Activated T-helper 2 cell treated with anti-CD3 and anti-CD28 coated beads, Interferon-gamma antibody, Interleukin-2, Interleukin-4, amounts not matched to agents 10 μg/mL and 5 μg/mL and 100 μg/mL, durations not matched to agents 14 hours and 24 hours and 36 hours (primary cell): ENCODE results near the gene ABCG1. TPM values are rescaled to one million over a fixed set of nuclear protein-coding genes. Genes with fewer than 3 reads are reported as not detected.

Experiments used
- DNase-seq: peaks from one replicate; pipeline ENCODE4 v3.0.0; 2021; ENCODE audit warnings: low spot score
- H3K27ac Mint-ChIP-seq: one replicate; pipeline ENCODE4 v1.8.0; 2021; ENCODE audit warnings: mixed read lengths
- H3K27me3 Mint-ChIP-seq: one replicate; pipeline ENCODE4 v1.8.0; 2021; ENCODE audit warnings: low read depth, mixed read lengths
- H3K36me3 Mint-ChIP-seq: one replicate; pipeline ENCODE4 v1.8.0; 2021; ENCODE audit warnings: low read depth, mixed read lengths
- H3K4me1 Mint-ChIP-seq: one replicate; pipeline ENCODE4 v1.8.0; 2021; ENCODE audit warnings: low read depth, mixed read lengths
- H3K4me3 Mint-ChIP-seq: one replicate; pipeline ENCODE4 v1.8.0; 2021; ENCODE audit warnings: low read depth, mild to moderate bottlenecking, moderate library complexity, mixed read lengths
- H3K9me3 Mint-ChIP-seq: one replicate; pipeline ENCODE4 v1.8.0; 2021; ENCODE audit warnings: mixed read lengths
- intact Hi-C: fragments of 100-400 bp; cut with micrococcal nuclease; formaldehyde crosslinking; loops from one replicate; pipeline ENCODE4 v1.15.1; 2023
- total RNA-seq: library from RNA; stranded (reverse); gene quantifications from 2 replicates; pipeline ENCODE4 v1.2.3, GENCODE V29; 2022

The ABCG1 gene
- total RNA-seq, 1 donor from 2014 or later: 5.7 TPM

- Mint-ChIP-seq H3K4me3 (no peak overlapping the region), H3K27ac (no peak overlapping the region), H3K27me3 (no peaks in the 10 kb centered on the region), H3K36me3 (no peaks in the 10 kb centered on the region), H3K4me1 (no peaks in the 10 kb centered on the region), H3K9me3 (no peaks in the 10 kb centered on the region)
- no peak for DNase-seq
- intact Hi-C loops: no loop called here
Measured at GRCh38 chr21:42280356-42281180, 61.6 kb downstream of the ABCG1 start.

- intact Hi-C loops: no loop called here
- H3K9me3 Mint-ChIP-seq: no peaks in the 10 kb centered on the region
- no peaks in the 10 kb centered on the region for H3K4me1 Mint-ChIP-seq
- no peaks in the 10 kb centered on the region for H3K27me3 Mint-ChIP-seq
- no peak for DNase-seq
- H3K4me3 Mint-ChIP-seq: no peak overlapping the region
- H3K27ac Mint-ChIP-seq: no peak overlapping the region
- no peaks in the 10 kb centered on the region for H3K36me3 Mint-ChIP-seq
Measured at GRCh38 chr21:42281181-42281680, 62.3 kb downstream of the ABCG1 start.

GRCh38 chr21:42282021-42282420 is 63.1 kb downstream of the ABCG1 start:
- no peaks in the 10 kb centered on the region for H3K36me3 Mint-ChIP-seq
- H3K4me3 Mint-ChIP-seq: no peak overlapping the region

GRCh38 chr21:42282715-42283114 is 63.8 kb downstream of the ABCG1 start:
- no peaks in the 10 kb centered on the region for H3K36me3 Mint-ChIP-seq
- no peaks in the 10 kb centered on the region for H3K4me1 Mint-ChIP-seq
- H3K27ac Mint-ChIP-seq: no peak overlapping the region
- intact Hi-C loops: no loop called here
- no peak overlapping the region for H3K4me3 Mint-ChIP-seq
- H3K9me3 Mint-ChIP-seq: no peaks in the 10 kb centered on the region
- H3K27me3 Mint-ChIP-seq: no peaks in the 10 kb centered on the region
- DNase-seq: no peak

More at GRCh38 chr21:42282021-42282420, 63.1 kb downstream of the ABCG1 start:
- DNase-seq: no peak
- no peaks in the 10 kb centered on the region for H3K4me1 Mint-ChIP-seq
- no peaks in the 10 kb centered on the region for H3K27me3 Mint-ChIP-seq
- H3K27ac Mint-ChIP-seq: no peak overlapping the region
- intact Hi-C loops: no loop called here
- no peaks in the 10 kb centered on the region for H3K9me3 Mint-ChIP-seq

GRCh38 chr21:42285569-42286245 is 66.8 kb downstream of the ABCG1 start:
- Mint-ChIP-seq H3K4me3 (no peak overlapping the region), H3K9me3 (no peaks in the 10 kb centered on the region), H3K27ac (no peak overlapping the region), H3K4me1 (no peaks in the 10 kb centered on the region), H3K27me3 (no peaks in the 10 kb centered on the region), H3K36me3 (peaks cover 10% of the 10 kb centered on the region)
- DNase-seq: no peak
- intact Hi-C loops: no loop called here

- intact Hi-C loops: no loop called here
- Mint-ChIP-seq H3K4me1 (no peaks in the 10 kb centered on the region), H3K36me3 (peaks cover 10% of the 10 kb centered on the region), H3K4me3 (no peak overlapping the region), H3K9me3 (no peaks in the 10 kb centered on the region), H3K27ac (no peak overlapping the region), H3K27me3 (no peaks in the 10 kb centered on the region)
- no peak for DNase-seq
Measured at GRCh38 chr21:42286416-42286815, 67.5 kb downstream of the ABCG1 start.

GRCh38 chr21:42287193-42288083 is 68.5 kb downstream of the ABCG1 start:
- Mint-ChIP-seq H3K27ac (no peak overlapping the region), H3K4me1 (no peaks in the 10 kb centered on the region), H3K36me3 (peaks cover 10% of the 10 kb centered on the region), H3K27me3 (no peaks in the 10 kb centered on the region), H3K9me3 (no peaks in the 10 kb centered on the region), H3K4me3 (no peak overlapping the region)
- DNase-seq: no peak
- intact Hi-C loops: no loop called here

- Mint-ChIP-seq H3K27ac (no peak overlapping the region), H3K4me1 (no peaks in the 10 kb centered on the region), H3K27me3 (no peaks in the 10 kb centered on the region), H3K36me3 (peaks cover 10% of the 10 kb centered on the region), H3K9me3 (no peaks in the 10 kb centered on the region), H3K4me3 (no peak overlapping the region)
- DNase-seq: no peak
- intact Hi-C loops: no loop called here
Measured at GRCh38 chr21:42288962-42289361, 70.0 kb downstream of the ABCG1 start.

GRCh38 chr21:42289926-42290325 is 71.0 kb downstream of the ABCG1 start:
- H3K4me3 Mint-ChIP-seq: no peak overlapping the region
- H3K27me3 Mint-ChIP-seq: no peaks in the 10 kb centered on the region

GRCh38 chr21:42290505-42290904 is 71.6 kb downstream of the ABCG1 start:
- Mint-ChIP-seq H3K27ac (no peak overlapping the region), H3K4me1 (no peaks in the 10 kb centered on the region), H3K9me3 (no peaks in the 10 kb centered on the region), H3K27me3 (no peaks in the 10 kb centered on the region), H3K4me3 (no peak overlapping the region), H3K36me3 (peaks cover 10% of the 10 kb centered on the region)
- no peak for DNase-seq
- intact Hi-C loops: no loop called here

More at GRCh38 chr21:42289926-42290325, 71.0 kb downstream of the ABCG1 start:
- Mint-ChIP-seq H3K36me3 (peaks cover 10% of the 10 kb centered on the region), H3K4me1 (no peaks in the 10 kb centered on the region), H3K9me3 (no peaks in the 10 kb centered on the region), H3K27ac (no peak overlapping the region)
- intact Hi-C loops: no loop called here
- DNase-seq: no peak

- H3K27me3 Mint-ChIP-seq: no peaks in the 10 kb centered on the region
- H3K36me3 Mint-ChIP-seq: peaks cover 10% of the 10 kb centered on the region
- intact Hi-C loops: no loop called here
- no peak overlapping the region for H3K4me3 Mint-ChIP-seq
- H3K4me1 Mint-ChIP-seq: no peaks in the 10 kb centered on the region
- DNase-seq: no peak
- no peaks in the 10 kb centered on the region for H3K9me3 Mint-ChIP-seq
- no peak overlapping the region for H3K27ac Mint-ChIP-seq
Measured at GRCh38 chr21:42291003-42291750, 72.2 kb downstream of the ABCG1 start.
